Kidney epithelial cell (primary cell): ENCODE measurements around the gene DPM1. TPM values are rescaled to one million over a fixed set of nuclear protein-coding genes. Genes with fewer than 3 reads are reported as not detected.
A peak's percentile ranks its signal among the peaks of the same experiment; 100 is the strongest.

ENCODE experiments used
- DNase-seq: peaks from one replicate; pipeline ENCODE4 v3.0.0-alpha.2; 2010; ENCODE audit warnings: low read depth
- H3K27me3 ChIP-seq: 2 replicates; pipeline ENCODE4 v1.6.0; 2011; ENCODE audit warnings: low read length; ENCODE audit not compliant: control insufficient read depth, insufficient read depth
- H3K36me3 ChIP-seq: 2 replicates; pipeline ENCODE4 v1.5.1; 2011; ENCODE audit warnings: low read length; ENCODE audit not compliant: control insufficient read depth, insufficient read depth
- H3K4me3 ChIP-seq: 2 replicates; pipeline ENCODE4 v1.5.1; 2011; ENCODE audit warnings: low read depth, mild to moderate bottlenecking, control low read depth, low read length
- total RNA-seq: library from RNA; depleted of rRNA; stranded (reverse); fragments of >200 nt; gene quantifications from 2 replicates; pipeline ENCODE4 v1.2.3, GENCODE V29; 2015
- TF ChIP-seq, protein P1 (sequence below): IDR thresholded peaks from 2 replicates; pipeline ENCODE4 v1.5.1; 2011; ENCODE audit warnings: mild to moderate bottlenecking, moderate library complexity, low read length, control low read depth, inconsistent platforms; ENCODE audit not compliant: insufficient read depth, poor library complexity, severe bottlenecking

Gene DPM1
- total RNA-seq = 69.4 and 73.3 TPM in 2 replicates

DNA sequence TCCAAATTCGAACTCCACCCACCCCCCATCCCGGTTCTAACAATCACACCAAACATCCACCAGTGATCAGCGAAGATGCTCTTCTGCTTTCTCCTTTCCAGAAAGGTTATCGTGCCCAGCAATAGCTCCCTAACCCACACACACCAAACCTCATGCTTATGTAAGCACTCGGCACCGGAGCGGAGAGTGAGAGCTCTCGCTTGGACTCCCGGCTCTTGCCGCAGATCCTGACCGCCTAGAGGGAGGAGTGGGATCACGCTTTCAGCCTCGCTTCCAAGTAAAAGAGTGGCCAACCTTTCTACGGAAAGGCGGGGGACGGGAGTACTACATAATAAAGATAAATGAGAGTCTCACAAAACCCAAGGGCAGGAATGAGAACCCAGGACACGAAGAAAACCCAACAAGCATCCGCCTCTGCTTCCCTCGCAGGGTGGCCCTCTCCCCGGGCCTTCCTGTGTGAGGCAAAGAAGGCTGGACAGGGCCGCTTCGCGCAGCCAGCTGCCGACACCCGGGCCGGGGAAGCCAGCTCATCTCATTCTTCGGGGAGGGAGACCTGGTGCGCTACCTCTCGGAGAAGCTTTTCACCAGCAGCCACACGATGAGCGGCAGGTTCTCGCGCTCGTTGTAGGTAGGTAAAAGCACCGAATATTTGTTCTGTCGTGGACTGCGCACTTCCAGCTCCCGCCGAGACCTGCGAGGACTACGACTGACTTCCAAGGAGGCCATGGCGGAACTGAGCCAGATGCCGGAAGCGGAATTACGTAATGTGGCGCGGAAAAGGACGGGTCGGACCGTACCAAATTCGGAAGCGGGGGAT, at the start of gene DPM1:
DPM1 (minus strand) TSS at position 735 of the 817 bp plus-strand sequence; CDS start at position 726, 9 bp downstream.
- Histone ChIP-seq H3K27me3 (no peaks in the 10 kb centered on the region), H3K36me3 (peaks cover 3% of the 10 kb centered on the region), H3K4me3 (peak within 1 kb of the TSS; percentile 78)
- peak; percentile 38 for DNase-seq
- TF ChIP-seq, protein P1, sequence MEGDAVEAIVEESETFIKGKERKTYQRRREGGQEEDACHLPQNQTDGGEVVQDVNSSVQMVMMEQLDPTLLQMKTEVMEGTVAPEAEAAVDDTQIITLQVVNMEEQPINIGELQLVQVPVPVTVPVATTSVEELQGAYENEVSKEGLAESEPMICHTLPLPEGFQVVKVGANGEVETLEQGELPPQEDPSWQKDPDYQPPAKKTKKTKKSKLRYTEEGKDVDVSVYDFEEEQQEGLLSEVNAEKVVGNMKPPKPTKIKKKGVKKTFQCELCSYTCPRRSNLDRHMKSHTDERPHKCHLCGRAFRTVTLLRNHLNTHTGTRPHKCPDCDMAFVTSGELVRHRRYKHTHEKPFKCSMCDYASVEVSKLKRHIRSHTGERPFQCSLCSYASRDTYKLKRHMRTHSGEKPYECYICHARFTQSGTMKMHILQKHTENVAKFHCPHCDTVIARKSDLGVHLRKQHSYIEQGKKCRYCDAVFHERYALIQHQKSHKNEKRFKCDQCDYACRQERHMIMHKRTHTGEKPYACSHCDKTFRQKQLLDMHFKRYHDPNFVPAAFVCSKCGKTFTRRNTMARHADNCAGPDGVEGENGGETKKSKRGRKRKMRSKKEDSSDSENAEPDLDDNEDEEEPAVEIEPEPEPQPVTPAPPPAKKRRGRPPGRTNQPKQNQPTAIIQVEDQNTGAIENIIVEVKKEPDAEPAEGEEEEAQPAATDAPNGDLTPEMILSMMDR = no peak

- TF ChIP-seq, protein P1 = no peak
- DNase-seq = no peak
- peaks cover 7% of the 10 kb centered on the region for H3K27me3 ChIP-seq
- H3K4me3 ChIP-seq = no peak overlapping the region
- H3K36me3 ChIP-seq = no peaks in the 10 kb centered on the region
Observed at GRCh38 chr20:51005214-51005613, 46.9 kb upstream of the DPM1 start.

- peaks cover 8% of the 10 kb centered on the region for H3K27me3 ChIP-seq
- no peak overlapping the region for H3K4me3 ChIP-seq
- no peaks in the 10 kb centered on the region for H3K36me3 ChIP-seq
- TF ChIP-seq, protein P1 = no peak
- DNase-seq = no peak
Observed at GRCh38 chr20:51004781-51005180, 46.4 kb upstream of the DPM1 start.

DNA sequence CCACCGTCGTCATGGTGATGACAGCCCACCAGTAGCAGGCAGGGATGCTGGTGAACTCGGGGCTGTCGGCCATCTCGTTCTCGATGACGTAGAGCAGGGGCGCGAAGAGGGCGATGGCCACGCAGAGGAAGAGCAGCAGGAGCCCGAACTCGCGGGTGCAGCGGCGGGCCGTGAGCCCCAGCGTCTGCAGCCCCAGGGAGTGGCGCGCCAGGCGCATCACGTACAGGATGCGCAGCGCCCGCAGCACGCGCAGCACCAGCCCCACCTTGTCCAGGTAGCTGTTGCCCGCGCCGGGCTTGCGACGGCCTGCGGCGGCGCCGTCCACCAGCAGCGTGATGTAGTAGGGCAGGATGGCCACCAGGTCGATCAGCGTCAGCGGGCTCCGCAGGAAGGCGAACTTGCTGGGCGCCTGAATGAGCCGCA, 46.0 kb upstream of the DPM1 start:
- H3K27me3 ChIP-seq = peaks cover 8% of the 10 kb centered on the region
- no peak for DNase-seq
- TF ChIP-seq, protein P1 = no peak
- H3K4me3 ChIP-seq = no peak overlapping the region
- no peaks in the 10 kb centered on the region for H3K36me3 ChIP-seq

GRCh38 chr20:51003753-51004152, 45.4 kb upstream of the DPM1 start:
- TF ChIP-seq, protein P1 = no peak
- H3K4me3 ChIP-seq = no peak overlapping the region
- H3K27me3 ChIP-seq = peaks cover 8% of the 10 kb centered on the region
- no peak for DNase-seq
- H3K36me3 ChIP-seq = no peaks in the 10 kb centered on the region

GRCh38 chr20:51002633-51003032, 44.3 kb upstream of the DPM1 start:
- Histone ChIP-seq H3K36me3 (no peaks in the 10 kb centered on the region), H3K27me3 (peaks cover 8% of the 10 kb centered on the region), H3K4me3 (no peak overlapping the region)
- no peak for DNase-seq
- TF ChIP-seq, protein P1 = no peak
